Fibroblast of the aortic adventitia (primary cell): Measurements from ENCODE around the gene NDUFAF8. TPM values are rescaled to one million over a fixed set of nuclear protein-coding genes. Genes with fewer than 3 reads are reported as not detected.

Source experiments
- DNase-seq: peaks from one replicate; pipeline ENCODE4 v3.0.0-alpha.2; 2010; ENCODE audit warnings: low read depth
- H3K4me3 ChIP-seq: 2 replicates; pipeline ENCODE4 v1.5.1; 2011; ENCODE audit warnings: low read depth, mild to moderate bottlenecking, control low read depth, low read length, moderate library complexity
- total RNA-seq: library from RNA; depleted of rRNA; stranded (reverse); fragments of >200 nt; gene quantifications from 2 replicates; pipeline ENCODE4 v1.2.3, GENCODE V29; 2012; ENCODE audit warnings: low replicate concordance
- TF ChIP-seq, protein P1 (sequence below): IDR thresholded peaks from 2 replicates; pipeline ENCODE4 v1.5.1; 2011; ENCODE audit warnings: mild to moderate bottlenecking, low read length, control low read depth, inconsistent platforms; ENCODE audit not compliant: insufficient read depth

NDUFAF8 gene
- total RNA-seq, 1 donor: 27.4 TPM

DNA sequence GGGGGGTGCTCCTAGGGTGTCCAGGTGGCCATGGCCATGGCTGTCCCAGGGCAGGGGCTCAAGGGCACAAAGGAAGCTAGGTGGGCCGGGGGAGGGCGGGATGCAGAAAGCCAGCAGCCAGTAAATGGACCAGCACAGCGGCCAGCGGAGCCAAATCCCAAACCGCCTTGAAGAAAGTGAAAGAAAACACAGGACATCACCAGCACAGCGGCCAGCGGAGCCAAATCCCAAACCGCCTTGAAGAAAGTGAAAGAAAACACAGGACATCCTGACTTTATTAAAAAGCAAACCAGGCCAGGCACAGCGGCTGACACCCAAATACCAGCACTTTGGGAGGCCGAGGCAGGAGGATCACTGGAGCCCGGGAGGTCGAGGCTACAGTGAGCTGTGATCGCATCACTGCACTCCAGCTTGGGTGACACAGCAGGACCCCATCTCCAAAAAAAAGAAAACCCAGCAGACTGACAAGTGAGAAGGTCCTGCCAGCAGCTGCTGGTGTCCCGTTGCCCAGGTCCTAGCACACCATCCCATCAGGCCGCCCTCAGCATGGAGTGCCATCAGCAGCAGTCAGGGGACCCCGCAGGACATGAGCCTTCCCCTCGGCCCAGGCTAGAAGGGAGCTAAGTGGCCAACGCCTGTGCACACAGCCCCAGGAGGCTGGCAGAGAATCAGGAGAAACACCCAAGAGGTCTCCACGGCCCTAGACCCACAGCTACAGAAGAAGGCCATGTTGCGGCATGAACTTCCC is 39.0 kb downstream of the NDUFAF8 start:
- peak overlapping the region; percentile 59 for H3K4me3 ChIP-seq
- DNase-seq: peak; percentile 76
- TF ChIP-seq, protein P1, sequence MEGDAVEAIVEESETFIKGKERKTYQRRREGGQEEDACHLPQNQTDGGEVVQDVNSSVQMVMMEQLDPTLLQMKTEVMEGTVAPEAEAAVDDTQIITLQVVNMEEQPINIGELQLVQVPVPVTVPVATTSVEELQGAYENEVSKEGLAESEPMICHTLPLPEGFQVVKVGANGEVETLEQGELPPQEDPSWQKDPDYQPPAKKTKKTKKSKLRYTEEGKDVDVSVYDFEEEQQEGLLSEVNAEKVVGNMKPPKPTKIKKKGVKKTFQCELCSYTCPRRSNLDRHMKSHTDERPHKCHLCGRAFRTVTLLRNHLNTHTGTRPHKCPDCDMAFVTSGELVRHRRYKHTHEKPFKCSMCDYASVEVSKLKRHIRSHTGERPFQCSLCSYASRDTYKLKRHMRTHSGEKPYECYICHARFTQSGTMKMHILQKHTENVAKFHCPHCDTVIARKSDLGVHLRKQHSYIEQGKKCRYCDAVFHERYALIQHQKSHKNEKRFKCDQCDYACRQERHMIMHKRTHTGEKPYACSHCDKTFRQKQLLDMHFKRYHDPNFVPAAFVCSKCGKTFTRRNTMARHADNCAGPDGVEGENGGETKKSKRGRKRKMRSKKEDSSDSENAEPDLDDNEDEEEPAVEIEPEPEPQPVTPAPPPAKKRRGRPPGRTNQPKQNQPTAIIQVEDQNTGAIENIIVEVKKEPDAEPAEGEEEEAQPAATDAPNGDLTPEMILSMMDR: no peak

DNA sequence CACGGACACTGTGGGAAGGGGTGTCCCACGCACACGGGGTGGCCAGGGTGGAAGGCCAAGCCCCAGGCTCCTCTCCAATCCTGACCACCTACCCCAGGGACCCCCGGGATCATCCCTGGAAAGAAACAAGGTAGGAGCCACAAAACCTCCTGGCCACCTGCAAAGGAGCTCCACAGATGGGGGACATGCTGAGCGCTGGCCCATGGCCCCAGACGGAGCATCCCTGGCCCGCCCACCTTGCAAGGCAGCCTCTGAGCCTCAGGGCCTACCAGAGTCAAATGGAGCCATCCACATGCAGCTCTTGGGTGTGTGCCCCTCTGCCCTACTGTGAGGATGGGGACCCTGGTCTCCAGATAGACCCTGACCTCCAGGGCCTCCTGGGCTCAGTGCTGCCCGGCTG is 39.7 kb downstream of the NDUFAF8 start:
- no peak overlapping the region for H3K4me3 ChIP-seq
- TF ChIP-seq, protein P1: no peak
- no peak for DNase-seq

DNA sequence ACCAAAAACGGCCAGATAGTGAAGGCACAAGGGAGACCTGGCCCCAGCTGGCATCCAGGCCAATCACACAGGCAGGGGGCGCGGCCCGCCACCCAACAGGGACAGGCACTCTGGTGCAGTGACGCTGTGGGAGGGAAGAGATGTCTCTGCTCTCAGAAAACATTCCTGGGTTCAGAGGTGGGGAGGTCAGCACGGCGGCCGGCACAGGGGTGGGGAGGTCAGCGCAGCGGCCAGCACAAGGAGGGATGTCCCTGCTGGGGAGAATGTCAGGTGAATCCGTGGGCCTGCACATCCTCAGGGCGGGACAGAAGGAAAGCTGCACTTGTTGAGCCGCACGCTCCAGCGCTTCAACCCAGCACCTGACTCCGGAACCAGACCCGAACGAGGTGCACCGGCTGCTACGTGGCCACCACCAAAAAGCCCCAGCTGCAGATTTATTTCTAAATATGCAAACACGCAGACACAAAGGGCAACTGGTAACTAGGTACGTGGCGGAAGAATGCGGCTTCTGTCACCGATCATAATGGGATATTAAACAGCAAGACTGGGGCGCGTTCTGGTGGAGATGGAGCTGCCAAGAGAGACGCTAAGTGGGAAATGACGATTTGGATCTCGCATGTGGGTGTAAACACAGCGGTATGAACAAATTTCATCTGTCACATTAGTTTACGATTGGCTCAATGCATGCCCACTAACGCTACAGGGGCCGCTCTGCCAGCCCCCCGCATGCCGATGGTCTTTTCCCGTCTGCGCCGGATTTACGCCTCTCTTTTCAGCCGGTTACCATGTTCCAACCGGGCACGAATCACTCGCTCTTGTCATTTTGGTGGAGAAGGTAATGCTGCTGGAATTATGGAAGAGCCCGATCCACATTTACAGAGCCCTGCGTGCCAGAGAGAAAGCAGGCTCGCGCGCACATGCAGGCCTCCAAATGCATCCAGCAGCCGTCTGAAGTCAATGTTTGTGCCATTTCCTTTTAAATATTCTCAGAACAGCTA is 40.5 kb downstream of the NDUFAF8 start:
- DNase-seq: no peak
- H3K4me3 ChIP-seq: no peak overlapping the region
- TF ChIP-seq, protein P1: no peak

DNA sequence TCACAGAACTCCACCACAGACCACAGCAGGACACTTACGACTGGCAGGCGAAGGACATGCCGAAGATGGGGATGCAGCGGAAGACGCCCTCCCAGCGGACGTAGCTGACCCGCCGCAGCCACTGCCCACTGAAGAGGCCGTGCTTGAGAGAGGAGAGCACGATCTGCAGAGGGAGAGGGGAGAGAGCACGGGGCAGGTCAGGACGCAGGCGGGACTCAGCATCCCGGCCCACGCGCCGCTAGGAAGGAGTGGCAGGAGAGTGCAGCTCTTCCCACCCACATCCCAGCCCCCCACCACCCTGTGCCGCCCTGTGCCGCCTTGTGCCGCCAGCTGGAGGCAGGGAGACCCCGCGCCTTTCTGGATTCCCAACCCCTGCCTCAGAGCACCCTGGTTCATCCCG is 41.5 kb downstream of the NDUFAF8 start:
- no peak for DNase-seq
- TF ChIP-seq, protein P1: no peak
- no peak overlapping the region for H3K4me3 ChIP-seq

DNA sequence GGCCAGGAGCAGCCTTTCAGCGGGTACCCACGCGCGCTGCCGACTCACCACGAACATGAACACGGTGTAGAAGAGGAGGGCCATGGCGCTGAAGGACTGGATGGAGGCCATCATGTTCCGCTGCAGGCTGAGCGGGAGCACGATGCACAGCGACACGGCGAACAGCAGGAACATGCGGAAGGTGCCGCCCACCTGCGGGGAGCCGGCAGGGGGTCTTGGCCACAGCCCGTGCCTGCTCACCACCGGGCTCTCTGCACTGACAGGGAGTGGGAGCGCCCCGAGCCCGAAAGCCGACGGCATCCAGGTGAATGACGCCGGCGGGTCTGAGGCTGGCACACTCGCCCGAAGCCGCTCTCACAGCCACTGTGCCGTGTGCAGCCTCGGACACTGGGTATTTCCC is 43.0 kb downstream of the NDUFAF8 start:
- TF ChIP-seq, protein P1: no peak
- H3K4me3 ChIP-seq: no peak overlapping the region
- no peak for DNase-seq

DNA sequence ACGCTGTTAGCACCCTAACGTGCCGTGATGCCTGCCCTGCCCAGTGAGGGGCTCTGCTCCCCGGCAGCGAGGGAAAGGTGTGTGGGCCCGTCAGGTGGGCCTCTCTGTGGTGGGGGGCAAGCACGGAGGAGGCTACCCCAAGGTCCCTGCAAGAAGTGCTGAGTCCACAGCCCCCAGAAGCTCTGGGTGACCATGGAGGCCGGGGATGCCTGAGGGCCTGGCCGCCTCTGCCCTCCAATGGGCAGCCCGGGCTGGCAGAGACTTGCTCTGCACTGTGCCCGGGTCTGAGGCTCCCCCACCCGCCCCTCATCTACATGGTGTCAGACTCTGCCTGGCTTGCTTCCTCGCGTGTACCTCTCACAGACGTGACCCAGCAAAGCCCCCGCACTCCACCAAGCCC is 43.8 kb downstream of the NDUFAF8 start:
- TF ChIP-seq, protein P1: no peak
- H3K4me3 ChIP-seq: no peak overlapping the region
- no peak for DNase-seq
